Melanocyte of skin (primary cell): ENCODE measurements around the gene MT1E. TPM values are rescaled to one million over a fixed set of nuclear protein-coding genes. Genes with fewer than 3 reads are reported as not detected.

Experiments used
- total RNA-seq, 2 donors: library from RNA; depleted of rRNA; stranded (reverse); fragments of >200 nt; gene quantifications; 2 replicates each; pipeline ENCODE4 v1.2.3, GENCODE V29; 2012

The MT1E gene
- 100 to 1,000 TPM in 1 of 2 donors, 10 to 100 TPM in 1; 42.0 to 141 TPM for total RNA-seq

GRCh38 chr16:56625140-56625942 lies at the start of gene MT1E:
Gene MT1E, plus strand, starts transcription at chr16:56625781. Its CDS starts 71 bp downstream, at chr16:56625852.

GRCh38 chr16:56589141-56590039 lies 36.2 kb upstream of the MT1E start, which contains the start of gene MT3:
Gene MT3, plus strand, starts transcription at chr16:56589528. Its CDS starts 63 bp downstream, at chr16:56589591.

GRCh38 chr16:56608043-56608875 lies 17.3 kb upstream of the MT1E start, which contains the start of gene MT2A:
Gene MT2A, plus strand, starts transcription at chr16:56608584. Its CDS starts 72 bp downstream, at chr16:56608656.

GRCh38 chr16:56632156-56632847 lies 6.7 kb downstream of the MT1E start, which contains the start of gene MT1M:
Gene MT1M, plus strand, starts transcription at chr16:56632659. Its CDS starts 73 bp downstream, at chr16:56632732.

GRCh38 chr16:56637814-56638750 lies 12.5 kb downstream of the MT1E start, which contains the start of gene MT1A:
Gene MT1A, plus strand, starts transcription at chr16:56638666. Its CDS starts 73 bp downstream, at chr16:56638739.

GRCh38 chr16:56651586-56651985 lies 26.0 kb downstream of the MT1E start, which contains the start of gene MT1B:
Gene MT1B, plus strand, starts transcription at chr16:56651886. Its CDS starts 68 bp downstream, at chr16:56651954.

GRCh38 chr16:56657555-56658326 lies 32.2 kb downstream of the MT1E start, which contains the start of gene MT1F:
Gene MT1F, plus strand, starts transcription at chr16:56657959. Its CDS starts 100 bp downstream, at chr16:56658059.

GRCh38 chr16:56667581-56668571 lies 42.3 kb downstream of the MT1E start, which contains the start of gene MT1G:
Gene MT1G, minus strand, starts transcription at chr16:56668065. Its CDS starts 72 bp downstream, at chr16:56667993.

GRCh38 chr16:56669005-56669839 lies 43.6 kb downstream of the MT1E start, which contains the start of gene MT1H:
Gene MT1H, plus strand, starts transcription at chr16:56669814. Its CDS starts 71 bp downstream, at chr16:56669885.

Other genes with a start within 250 kb of the MT1E start
- 100 to 1,000 TPM; 159 to 181 TPM for gene AMFR, start 200.2 kb upstream of the MT1E start, total RNA-seq
- 10 to 100 TPM; 43.4 to 89.9 TPM for gene NUDT21, start 174.4 kb upstream of the MT1E start, total RNA-seq
- gene OGFOD1, start 174.2 kb upstream of the MT1E start, total RNA-seq = 10 to 100 TPM; 69.2 to 86.6 TPM
- gene BBS2, start 105.8 kb upstream of the MT1E start, total RNA-seq = 10 to 100 TPM; 44.3 to 52.3 TPM
- gene MT4, start 60.7 kb upstream of the MT1E start, total RNA-seq = not detected
- gene MT3, start 36.3 kb upstream of the MT1E start, total RNA-seq = not detected
- 100 to 1,000 TPM in 1 of 2 donors, 10 to 100 TPM in 1; 66.6 to 158 TPM for gene MT2A, start 17.2 kb upstream of the MT1E start, total RNA-seq
- 1 to 10 TPM in 1 of 2 donors, under 1 TPM in 1; 0.67 to 4.1 TPM for gene MT1M, start 6.9 kb downstream of the MT1E start, total RNA-seq
- 1 to 10 TPM; 2.8 to 5.7 TPM for gene MT1A, start 12.9 kb downstream of the MT1E start, total RNA-seq
- gene MT1B, start 26.1 kb downstream of the MT1E start, total RNA-seq = not detected
- 1 to 10 TPM; 5.0 to 6.2 TPM for gene MT1F, start 32.2 kb downstream of the MT1E start, total RNA-seq
- 1 to 10 TPM; 1.4 to 4.3 TPM for gene MT1G, start 42.3 kb downstream of the MT1E start, total RNA-seq
- gene MT1H, start 44.0 kb downstream of the MT1E start, total RNA-seq = not detected
- 100 to 1,000 TPM; 131 to 136 TPM for gene MT1X, start 56.7 kb downstream of the MT1E start, total RNA-seq
- gene NUP93, start 104.3 kb downstream of the MT1E start, total RNA-seq = 100 to 1,000 TPM; 122 to 149 TPM
- not detected for gene SLC12A3, start 239.4 kb downstream of the MT1E start, total RNA-seq